Chondrocyte (in vitro differentiated cells): ENCODE data around the gene LPP. TPM values are rescaled to one million over a fixed set of nuclear protein-coding genes. Genes with fewer than 3 reads are reported as not detected.
"Not testable (repeated sequence)": the region's sequence is repeated elsewhere in the genome, so short reads cannot be mapped to it uniquely, and the experiment has no call there.

Source experiments
- DNase-seq: peaks from one replicate; pipeline ENCODE4 v3.0.0; 2021; ENCODE audit warnings: mixed read lengths, low spot score
- H3K27ac Mint-ChIP-seq: one replicate; pipeline ENCODE4 v1.8.0; 2021; ENCODE audit warnings: mild to moderate bottlenecking, moderate library complexity, mixed read lengths; ENCODE audit not compliant: unreplicated experiment
- H3K27me3 Mint-ChIP-seq: 2 replicates; pipeline ENCODE4 v1.8.0; 2021; ENCODE audit warnings: low read depth, mixed read lengths
- H3K36me3 Mint-ChIP-seq: 2 replicates; pipeline ENCODE4 v1.8.0; 2021; ENCODE audit warnings: low read depth, mixed read lengths
- H3K4me1 Mint-ChIP-seq: 2 replicates; pipeline ENCODE4 v1.8.0; 2021; ENCODE audit warnings: low read depth, mild to moderate bottlenecking, mixed read lengths
- H3K4me3 Mint-ChIP-seq: one replicate; pipeline ENCODE4 v1.8.0; 2021; ENCODE audit warnings: mild to moderate bottlenecking, moderate library complexity, mixed read lengths; ENCODE audit not compliant: unreplicated experiment
- H3K9me3 Mint-ChIP-seq: 2 replicates; pipeline ENCODE4 v1.8.0; 2021; ENCODE audit warnings: low read depth, mixed read lengths
- CTCF ChIP-seq: fragments of 200-600 bp; sonication (generic); IDR thresholded peaks from 2 replicates; pipeline ENCODE4 v1.5.0; 2021; ENCODE audit warnings: antibody characterized with exemption, mild to moderate bottlenecking, moderate library complexity
- total RNA-seq: library from RNA; stranded (reverse); gene quantifications from 3 replicates; pipeline ENCODE4 v1.2.1, GENCODE V29; 2021

LPP gene
- total RNA-seq, 1 donor from 2014 or later = 295 TPM

DNA sequence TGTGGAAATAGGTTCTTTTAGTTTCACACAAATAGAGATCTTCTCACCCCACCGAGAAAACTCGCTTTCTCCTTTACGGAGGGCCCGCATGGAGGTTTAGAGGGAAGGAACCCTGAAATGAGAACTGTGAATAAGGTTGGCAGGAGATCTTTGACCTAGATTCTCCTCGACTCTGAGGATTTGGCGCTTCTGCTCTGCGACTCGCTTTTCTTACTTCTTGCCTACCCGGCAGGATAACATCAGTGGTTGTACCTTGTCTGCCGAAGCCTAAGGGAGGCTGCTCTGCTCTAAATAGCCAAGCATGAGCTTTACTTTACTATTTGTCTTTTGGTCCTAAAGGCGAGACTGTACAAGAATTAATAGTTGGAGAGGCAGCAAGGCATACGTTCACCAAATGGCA, 544.5 kb downstream of the LPP start:
- Mint-ChIP-seq H3K27me3 (no peaks in the 10 kb centered on the region), H3K4me1 (peaks cover 32% of the 10 kb centered on the region), H3K9me3 (no peaks in the 10 kb centered on the region), H3K36me3 (no peaks in the 10 kb centered on the region), H3K27ac (no peak overlapping the region), H3K4me3 (no peak overlapping the region)
- no peak for TF ChIP-seq CTCF
- no peak for DNase-seq

DNA sequence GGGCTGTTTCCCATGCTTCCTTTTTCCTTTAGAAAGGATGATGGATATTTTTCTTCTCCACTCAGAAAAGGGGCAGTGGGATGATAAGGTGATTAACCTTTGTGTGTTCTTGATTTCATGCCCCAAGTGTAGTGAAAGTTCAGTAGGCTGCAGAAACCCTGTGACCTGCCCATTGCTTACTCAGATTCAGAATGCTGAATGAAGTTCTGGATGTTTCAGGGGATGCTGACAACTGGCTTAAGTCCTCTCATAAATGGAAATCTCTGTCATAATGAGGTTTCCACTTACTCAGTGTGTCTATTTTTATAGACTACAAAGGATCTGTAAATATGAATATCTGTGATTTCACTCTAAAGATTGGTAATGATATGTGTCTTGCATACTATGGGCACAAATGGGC, 546.5 kb downstream of the LPP start:
- TF ChIP-seq CTCF = no peak
- Mint-ChIP-seq H3K36me3 (peaks cover 3% of the 10 kb centered on the region), H3K4me3 (no peak overlapping the region), H3K27ac (no peak overlapping the region), H3K27me3 (no peaks in the 10 kb centered on the region), H3K9me3 (no peaks in the 10 kb centered on the region), H3K4me1 (peaks cover 29% of the 10 kb centered on the region)
- no peak for DNase-seq

GRCh38 chr3:188700918-188701317, 547.0 kb downstream of the LPP start:
- DNase-seq = no peak
- H3K27me3 Mint-ChIP-seq = no peaks in the 10 kb centered on the region
- H3K9me3 Mint-ChIP-seq = no peaks in the 10 kb centered on the region
- H3K4me3 Mint-ChIP-seq = no peak overlapping the region
- peaks cover 3% of the 10 kb centered on the region for H3K36me3 Mint-ChIP-seq
- peaks cover 30% of the 10 kb centered on the region for H3K4me1 Mint-ChIP-seq
- H3K27ac Mint-ChIP-seq = no peak overlapping the region
- no peak for TF ChIP-seq CTCF

DNA sequence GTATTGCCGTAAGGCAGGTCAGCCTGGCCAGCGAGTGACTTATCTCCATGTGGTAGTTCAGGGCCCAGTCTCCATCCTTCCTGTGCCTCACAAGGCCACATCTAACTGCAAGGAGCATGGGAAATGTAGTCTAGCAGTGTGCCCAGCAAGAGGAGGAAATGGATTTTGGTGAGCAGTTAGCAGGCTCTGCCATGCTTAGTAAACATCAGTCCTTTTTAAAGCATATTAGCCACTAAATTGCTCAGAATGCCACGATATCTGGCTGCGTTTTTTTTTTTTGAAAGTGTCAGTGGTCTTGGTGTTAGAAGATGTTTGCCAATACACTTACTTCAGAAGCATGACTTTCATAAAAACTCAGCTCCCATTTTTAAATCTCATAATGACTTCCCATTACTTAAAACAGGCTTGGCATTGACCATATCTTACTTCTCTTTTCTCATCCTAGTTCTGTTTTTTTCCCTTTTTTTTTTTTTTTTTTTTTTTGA, 547.6 kb downstream of the LPP start:
- Mint-ChIP-seq H3K36me3 (peaks cover 3% of the 10 kb centered on the region), H3K4me1 (peaks cover 33% of the 10 kb centered on the region), H3K9me3 (no peaks in the 10 kb centered on the region), H3K27me3 (no peaks in the 10 kb centered on the region), H3K27ac (no peak overlapping the region), H3K4me3 (no peak overlapping the region)
- no peak for DNase-seq
- TF ChIP-seq CTCF = no peak

GRCh38 chr3:188702028-188702427, 548.1 kb downstream of the LPP start:
- DNase-seq, H3K4me3 Mint-ChIP-seq, H3K36me3 Mint-ChIP-seq, H3K27me3 Mint-ChIP-seq, H3K9me3 Mint-ChIP-seq, H3K27ac Mint-ChIP-seq: not testable (repeated sequence)
- H3K4me1 Mint-ChIP-seq = peaks cover 37% of the 10 kb centered on the region

GRCh38 chr3:188706176-188706575, 552.2 kb downstream of the LPP start:
- H3K36me3 Mint-ChIP-seq = peaks cover 5% of the 10 kb centered on the region
- no peak overlapping the region for H3K27ac Mint-ChIP-seq
- no peaks in the 10 kb centered on the region for H3K27me3 Mint-ChIP-seq
- H3K9me3 Mint-ChIP-seq = no peaks in the 10 kb centered on the region
- H3K4me3 Mint-ChIP-seq = no peak overlapping the region
- DNase-seq = no peak
- TF ChIP-seq CTCF = no peak
- peaks cover 33% of the 10 kb centered on the region for H3K4me1 Mint-ChIP-seq
